Measurements from ENCODE around the gene NTNG2.

DNA sequence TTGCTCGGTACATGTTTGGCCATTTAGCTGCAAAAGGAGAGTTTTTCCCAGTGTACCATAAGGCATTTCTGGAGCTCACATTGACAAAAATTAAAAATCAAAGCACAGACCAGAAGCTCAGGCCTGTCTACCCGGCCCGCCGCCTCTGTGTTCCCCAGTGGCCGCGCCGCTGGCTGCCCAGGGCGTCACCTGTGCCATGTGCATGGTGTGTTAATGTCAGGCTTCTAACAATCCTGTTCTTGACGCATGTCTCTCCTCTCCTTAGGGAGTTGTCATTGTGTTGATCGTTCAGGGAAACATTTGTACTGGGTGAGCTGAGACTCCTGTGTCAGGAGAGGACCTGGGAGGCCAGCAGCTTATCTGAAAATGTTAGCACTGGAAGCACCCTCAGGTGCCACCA lies 9.6 kb upstream of the NTNG2 start:
- TF ChIP-seq, protein P1, sequence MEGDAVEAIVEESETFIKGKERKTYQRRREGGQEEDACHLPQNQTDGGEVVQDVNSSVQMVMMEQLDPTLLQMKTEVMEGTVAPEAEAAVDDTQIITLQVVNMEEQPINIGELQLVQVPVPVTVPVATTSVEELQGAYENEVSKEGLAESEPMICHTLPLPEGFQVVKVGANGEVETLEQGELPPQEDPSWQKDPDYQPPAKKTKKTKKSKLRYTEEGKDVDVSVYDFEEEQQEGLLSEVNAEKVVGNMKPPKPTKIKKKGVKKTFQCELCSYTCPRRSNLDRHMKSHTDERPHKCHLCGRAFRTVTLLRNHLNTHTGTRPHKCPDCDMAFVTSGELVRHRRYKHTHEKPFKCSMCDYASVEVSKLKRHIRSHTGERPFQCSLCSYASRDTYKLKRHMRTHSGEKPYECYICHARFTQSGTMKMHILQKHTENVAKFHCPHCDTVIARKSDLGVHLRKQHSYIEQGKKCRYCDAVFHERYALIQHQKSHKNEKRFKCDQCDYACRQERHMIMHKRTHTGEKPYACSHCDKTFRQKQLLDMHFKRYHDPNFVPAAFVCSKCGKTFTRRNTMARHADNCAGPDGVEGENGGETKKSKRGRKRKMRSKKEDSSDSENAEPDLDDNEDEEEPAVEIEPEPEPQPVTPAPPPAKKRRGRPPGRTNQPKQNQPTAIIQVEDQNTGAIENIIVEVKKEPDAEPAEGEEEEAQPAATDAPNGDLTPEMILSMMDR (IDR thresholded peaks at IDR 0.05): no peak
- TF ChIP-seq POLR2A (IDR thresholded peaks at IDR 0.05) (no peak), POLR2AphosphoS5 (IDR thresholded peaks at IDR 0.05; ENCODE audit: insufficient read depth in 1 of 2, low read depth in 1 of 2) (no peak)

Measured in vagina (tissue), 2 donors.